Neural cell (in vitro differentiated cells): ENCODE data around the gene ANKS1B.

Experiments
- EP300 ChIP-seq: fragments of 450-650 bp; conservative IDR thresholded peaks from 2 replicates; pipeline ENCODE4 v1.6.1; 2014; ENCODE audit warnings: antibody characterized with exemption, mild to moderate bottlenecking, moderate library complexity; ENCODE audit not compliant: poor library complexity, severe bottlenecking
- EZH2 ChIP-seq: fragments of 200-600, 300-800 bp; shearing (Covaris generic), sonication (generic); IDR thresholded peaks from 2 replicates; pipeline ENCODE4 v1.6.1; 2014; ENCODE audit warnings: antibody characterized with exemption, low read length, borderline replicate concordance, mild to moderate bottlenecking; ENCODE audit not compliant: insufficient read depth, poor library complexity, severe bottlenecking
- MXI1 ChIP-seq: fragments of 450-650 bp; conservative IDR thresholded peaks from 2 replicates; pipeline ENCODE4 v1.6.1; 2014; ENCODE audit warnings: antibody characterized with exemption, mild to moderate bottlenecking; ENCODE audit not compliant: poor library complexity, severe bottlenecking
- POLR2AphosphoS5 ChIP-seq: IDR thresholded peaks from 2 replicates; pipeline ENCODE4 v1.6.1; 2012
- RAD21 ChIP-seq: fragments of 450-650 bp; conservative IDR thresholded peaks from 2 replicates; pipeline ENCODE4 v1.6.1; 2014; ENCODE audit warnings: antibody characterized with exemption, mild to moderate bottlenecking, moderate library complexity
- REST ChIP-seq: IDR thresholded peaks from 2 replicates; pipeline ENCODE4 v1.6.1; 2012; ENCODE audit warnings: borderline replicate concordance
- SMC3 ChIP-seq: fragments of 450-650 bp; conservative IDR thresholded peaks from 2 replicates; pipeline ENCODE4 v1.6.1; 2014; ENCODE audit warnings: antibody characterized with exemption, mild to moderate bottlenecking, moderate library complexity; ENCODE audit not compliant: poor library complexity
- TAF1 ChIP-seq: IDR thresholded peaks from 2 replicates; pipeline ENCODE4 v1.6.1; 2012; ENCODE audit warnings: low read depth
- TF ChIP-seq, protein P1 (sequence below): fragments of 450-650 bp; IDR thresholded peaks from 2 replicates; pipeline ENCODE4 v1.5.1; 2014; ENCODE audit warnings: antibody characterized with exemption, mild to moderate bottlenecking, moderate library complexity; ENCODE audit not compliant: poor library complexity, severe bottlenecking

DNA sequence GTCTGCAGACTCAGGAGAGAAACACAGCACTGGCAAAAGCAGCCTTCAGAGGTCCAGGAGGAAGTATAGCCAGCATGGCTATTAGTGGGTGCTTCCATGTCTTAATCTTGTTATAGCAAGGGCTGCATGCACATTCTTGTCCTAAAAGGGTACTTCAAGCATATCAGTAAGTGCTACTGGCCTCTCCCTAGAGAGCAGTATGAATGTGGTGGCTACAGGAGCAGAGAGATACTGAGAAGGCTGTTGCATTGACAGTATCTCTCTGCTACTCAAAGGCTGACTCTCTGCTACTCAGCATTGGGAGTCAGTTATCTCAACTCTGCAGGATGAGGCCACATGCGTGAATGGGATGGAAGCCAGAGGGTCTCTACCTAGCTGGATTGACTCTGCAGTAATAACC, 335.2 kb downstream of the ANKS1B start:
- TF ChIP-seq, protein P1, sequence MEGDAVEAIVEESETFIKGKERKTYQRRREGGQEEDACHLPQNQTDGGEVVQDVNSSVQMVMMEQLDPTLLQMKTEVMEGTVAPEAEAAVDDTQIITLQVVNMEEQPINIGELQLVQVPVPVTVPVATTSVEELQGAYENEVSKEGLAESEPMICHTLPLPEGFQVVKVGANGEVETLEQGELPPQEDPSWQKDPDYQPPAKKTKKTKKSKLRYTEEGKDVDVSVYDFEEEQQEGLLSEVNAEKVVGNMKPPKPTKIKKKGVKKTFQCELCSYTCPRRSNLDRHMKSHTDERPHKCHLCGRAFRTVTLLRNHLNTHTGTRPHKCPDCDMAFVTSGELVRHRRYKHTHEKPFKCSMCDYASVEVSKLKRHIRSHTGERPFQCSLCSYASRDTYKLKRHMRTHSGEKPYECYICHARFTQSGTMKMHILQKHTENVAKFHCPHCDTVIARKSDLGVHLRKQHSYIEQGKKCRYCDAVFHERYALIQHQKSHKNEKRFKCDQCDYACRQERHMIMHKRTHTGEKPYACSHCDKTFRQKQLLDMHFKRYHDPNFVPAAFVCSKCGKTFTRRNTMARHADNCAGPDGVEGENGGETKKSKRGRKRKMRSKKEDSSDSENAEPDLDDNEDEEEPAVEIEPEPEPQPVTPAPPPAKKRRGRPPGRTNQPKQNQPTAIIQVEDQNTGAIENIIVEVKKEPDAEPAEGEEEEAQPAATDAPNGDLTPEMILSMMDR = no peak
- TF ChIP-seq REST = no peak
- TF ChIP-seq EP300 = no peak
- TF ChIP-seq SMC3 = no peak
- no peak for TF ChIP-seq EZH2
- no peak for TF ChIP-seq MXI1
- no peak for TF ChIP-seq POLR2AphosphoS5
- TF ChIP-seq TAF1 = no peak
- no peak for TF ChIP-seq RAD21
